HG03354 (cell line): ENCODE measurements around the gene ARHGAP30.

Experiments used
- ATAC-seq: cut with Tn5 transposase; IDR thresholded peaks from one replicate; pipeline ENCODE4 v1.9.1; 2021; ENCODE audit warnings: mild to moderate bottlenecking; ENCODE audit not compliant: unreplicated experiment, poor library complexity, severe bottlenecking

The ARHGAP30 gene

DNA sequence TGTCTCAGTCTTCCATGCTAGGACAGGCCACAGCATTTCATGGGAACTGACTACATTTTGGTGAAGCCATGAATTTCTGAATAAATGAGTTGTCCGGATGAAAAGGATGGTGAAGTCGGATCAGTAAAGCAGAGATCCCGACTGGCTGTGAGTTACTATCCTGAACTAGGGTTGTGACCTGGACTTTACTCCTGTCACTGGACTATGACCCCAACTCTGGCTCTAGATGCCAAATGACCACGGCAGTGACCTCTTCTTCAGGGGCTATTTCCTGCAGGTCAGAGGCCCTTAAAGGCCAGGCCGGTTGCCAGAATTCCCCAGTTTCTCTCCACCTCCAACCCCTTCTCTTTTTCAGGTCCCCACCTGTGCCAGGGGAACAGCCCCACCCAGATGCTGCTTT is 21.4 kb upstream of the ARHGAP30 start:
- ATAC-seq: no peak

DNA sequence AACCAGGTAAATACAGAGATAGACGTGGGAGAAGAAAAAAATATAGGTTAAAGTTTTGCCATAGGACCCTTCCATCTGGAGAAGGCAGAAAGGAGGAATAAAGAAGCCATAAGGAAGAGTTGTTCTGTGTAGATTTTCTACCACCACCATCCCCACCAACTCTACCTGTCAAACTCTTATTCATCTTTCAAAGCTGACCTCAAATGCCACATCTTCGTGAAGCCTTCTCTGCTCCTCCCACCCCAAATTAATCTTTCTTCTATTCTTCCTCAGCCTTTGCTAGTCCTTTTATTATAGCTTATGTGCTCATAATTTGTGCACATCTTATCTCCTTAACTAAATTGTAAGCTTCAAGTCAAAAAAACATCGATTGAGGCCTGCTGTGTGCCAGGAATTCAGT is 20.9 kb upstream of the ARHGAP30 start:
- no peak for ATAC-seq

DNA sequence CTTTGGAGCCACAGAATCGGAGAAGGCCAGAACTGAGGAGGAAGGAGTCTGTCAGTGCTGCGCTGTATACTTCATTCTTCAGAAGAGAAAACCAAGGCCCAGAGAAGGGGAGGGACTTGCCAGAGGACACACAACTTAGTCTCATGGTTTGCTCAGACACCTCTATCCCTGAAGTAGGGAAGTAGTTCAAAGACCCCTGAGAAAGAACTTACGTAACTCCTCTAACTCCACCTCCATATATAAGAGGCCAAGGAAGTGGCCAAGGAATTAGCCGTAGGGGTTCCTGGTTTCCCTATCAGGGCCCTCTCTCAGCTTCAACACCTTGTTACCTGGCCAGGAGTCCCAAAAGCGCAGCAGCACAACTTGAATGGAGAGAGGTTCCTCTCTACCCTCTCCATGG is 20.2 kb upstream of the ARHGAP30 start:
- ATAC-seq: no peak

DNA sequence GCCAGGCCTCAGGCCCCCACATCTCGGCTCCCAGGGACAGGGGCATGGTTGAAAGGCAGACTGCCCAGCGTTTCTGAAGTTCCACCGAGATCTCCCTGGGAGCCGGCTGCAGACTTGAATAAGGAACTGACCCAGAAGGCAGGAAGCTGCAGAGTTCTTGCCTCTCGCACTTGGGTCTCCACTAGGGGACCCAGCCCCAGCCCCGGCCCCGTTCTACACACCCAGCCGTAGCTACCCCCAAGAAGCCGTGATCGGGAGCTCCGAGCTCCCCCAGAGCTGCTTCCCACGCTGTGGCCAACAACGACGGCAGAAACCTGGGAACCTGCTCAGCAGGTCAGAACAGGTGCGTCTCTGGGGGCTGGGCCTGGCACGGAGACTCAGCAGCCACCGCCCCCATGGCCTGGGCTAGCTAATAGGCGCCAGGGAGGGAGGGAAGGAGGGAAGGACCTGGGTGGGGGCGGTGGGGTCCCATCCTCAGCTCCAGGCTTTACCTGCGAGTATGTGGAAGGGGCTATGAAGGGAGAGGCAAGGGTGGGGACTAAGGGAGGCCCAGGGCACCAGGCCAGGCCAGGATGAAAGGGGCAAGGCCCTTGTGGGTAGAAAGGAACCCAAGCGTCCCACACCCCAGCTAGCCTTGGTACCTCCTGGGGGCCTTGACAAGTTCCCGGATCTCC is 19.7 kb upstream of the ARHGAP30 start, which contains the start of gene NECTIN4:
NECTIN4 (minus strand) TSS at position 308 of the 674 bp plus-strand sequence; CDS start at position 46, 262 bp downstream.
- ATAC-seq: no peak

DNA sequence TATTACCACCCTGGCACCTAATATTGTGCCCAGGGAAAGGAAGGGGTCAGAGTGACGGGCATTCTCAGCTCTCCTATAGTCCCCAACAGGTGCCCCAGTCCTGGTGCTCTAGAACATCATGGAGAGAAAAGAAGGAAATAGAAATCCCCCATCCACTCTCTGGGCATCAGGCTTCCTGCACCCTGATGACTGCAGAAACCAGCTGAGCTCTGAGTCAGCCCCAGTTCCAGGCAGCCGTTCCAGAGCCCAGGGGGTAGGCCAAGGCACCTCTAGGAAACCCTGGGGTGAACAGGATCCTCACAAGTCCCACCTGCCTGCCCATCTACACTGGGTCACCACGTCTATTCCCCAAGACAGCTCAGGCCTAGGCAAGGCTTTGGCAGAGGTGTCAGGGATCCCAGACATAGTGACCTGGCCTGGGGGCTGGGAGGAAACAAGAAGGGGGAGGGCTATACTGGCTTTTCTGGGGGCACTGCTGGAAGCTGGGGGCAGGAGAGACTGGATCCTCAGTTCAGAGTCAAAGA is 19.0 kb upstream of the ARHGAP30 start:
- ATAC-seq: no peak

DNA sequence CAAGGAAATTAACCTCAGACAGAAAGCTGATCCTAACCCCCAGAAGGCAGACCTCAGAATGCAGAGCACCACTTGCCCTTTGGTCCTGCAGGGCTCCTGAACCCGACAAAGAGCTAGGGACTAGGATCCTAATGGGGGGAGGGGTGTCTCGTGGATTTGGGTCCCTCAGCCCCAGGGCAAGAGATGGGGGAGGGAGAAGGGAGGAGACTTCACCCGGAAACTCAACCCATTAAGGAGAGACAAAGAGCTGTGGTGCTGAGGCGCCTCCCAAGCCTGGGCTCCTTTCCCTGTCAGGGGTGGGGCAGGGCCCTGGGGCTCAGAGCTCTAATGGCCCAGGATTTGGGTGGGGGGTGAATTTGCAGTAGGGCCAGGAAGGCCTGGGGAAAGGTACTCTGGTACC is 16.8 kb upstream of the ARHGAP30 start:
- no peak for ATAC-seq

DNA sequence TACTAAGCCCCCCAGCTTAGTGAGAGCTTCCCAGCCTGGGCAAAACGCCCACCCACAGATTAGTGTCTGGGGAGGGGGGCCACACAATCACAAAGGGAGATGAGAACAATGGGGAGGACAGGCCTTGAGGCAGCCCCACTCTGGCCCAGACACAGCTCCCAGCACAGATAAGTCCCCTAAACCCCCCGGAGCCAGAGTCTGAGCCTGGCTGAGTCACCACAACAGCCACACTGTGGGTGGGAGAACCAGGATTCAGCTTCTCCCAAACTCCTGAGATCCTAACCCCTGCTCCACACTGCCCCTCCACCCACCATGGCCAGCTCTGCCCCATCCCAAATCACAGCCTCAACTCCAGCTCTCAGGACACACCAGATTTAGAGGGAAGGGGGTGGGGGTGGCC is 15.5 kb upstream of the ARHGAP30 start:
- no peak for ATAC-seq

DNA sequence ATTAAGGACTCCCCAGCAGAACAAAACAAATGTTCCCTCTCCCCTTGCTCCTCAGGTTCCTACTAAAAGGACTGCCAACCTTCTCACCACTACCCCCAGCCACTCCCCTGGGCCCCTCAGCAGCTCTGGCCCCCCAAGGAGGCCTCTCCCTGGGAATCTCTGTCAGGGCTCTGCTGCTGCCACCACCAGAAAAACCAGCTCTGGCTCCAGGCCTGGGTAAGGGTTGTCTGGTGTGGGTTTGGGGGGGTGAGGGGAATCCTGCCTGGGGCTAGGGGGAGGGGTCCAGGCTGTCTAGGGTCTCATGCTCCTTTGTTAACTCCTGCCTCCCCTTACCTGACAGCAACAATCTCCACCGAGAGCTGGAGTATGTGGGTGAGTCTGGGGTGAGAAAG is 14.9 kb upstream of the ARHGAP30 start:
- no peak for ATAC-seq

DNA sequence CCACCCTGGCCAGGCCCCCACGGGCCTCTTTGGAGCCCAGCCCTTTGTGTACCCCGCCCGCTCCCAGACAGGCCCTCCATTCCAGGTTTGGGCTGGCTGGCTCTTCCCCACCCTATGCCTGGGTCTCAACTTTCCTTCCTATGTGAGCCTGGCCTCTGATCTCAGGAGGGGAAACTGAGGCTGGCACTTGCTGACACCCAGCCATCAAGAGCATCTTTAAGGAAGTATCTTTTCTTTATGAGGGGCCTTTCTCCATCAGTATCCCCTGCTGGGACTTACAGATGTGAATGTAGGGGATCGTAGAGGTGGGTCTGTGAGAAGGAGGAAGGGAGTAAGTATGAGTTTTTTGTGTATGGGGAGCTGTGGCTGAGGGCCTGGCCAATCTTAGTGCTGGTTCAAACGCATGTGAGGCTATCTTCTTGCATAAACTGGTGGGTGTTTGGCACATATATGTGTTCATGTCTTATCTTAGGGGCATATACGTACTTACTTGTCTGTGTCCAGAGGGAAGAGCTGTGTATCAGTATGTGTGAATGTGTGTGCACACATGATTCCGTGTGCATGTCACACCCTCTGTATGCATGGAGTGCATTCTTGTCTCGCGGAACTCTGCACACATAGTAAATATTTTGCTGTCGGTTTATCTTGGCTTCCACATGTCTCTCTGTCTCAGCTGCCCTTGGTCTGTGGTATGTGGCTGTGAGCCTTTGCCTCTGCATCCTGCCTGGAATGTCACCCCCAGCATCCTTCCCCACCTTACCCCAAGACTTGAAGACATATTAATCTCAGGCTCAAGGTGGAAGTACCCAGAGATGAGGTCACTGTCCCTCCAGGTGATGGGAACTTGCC is 14.3 kb upstream of the ARHGAP30 start:
- ATAC-seq: no peak

DNA sequence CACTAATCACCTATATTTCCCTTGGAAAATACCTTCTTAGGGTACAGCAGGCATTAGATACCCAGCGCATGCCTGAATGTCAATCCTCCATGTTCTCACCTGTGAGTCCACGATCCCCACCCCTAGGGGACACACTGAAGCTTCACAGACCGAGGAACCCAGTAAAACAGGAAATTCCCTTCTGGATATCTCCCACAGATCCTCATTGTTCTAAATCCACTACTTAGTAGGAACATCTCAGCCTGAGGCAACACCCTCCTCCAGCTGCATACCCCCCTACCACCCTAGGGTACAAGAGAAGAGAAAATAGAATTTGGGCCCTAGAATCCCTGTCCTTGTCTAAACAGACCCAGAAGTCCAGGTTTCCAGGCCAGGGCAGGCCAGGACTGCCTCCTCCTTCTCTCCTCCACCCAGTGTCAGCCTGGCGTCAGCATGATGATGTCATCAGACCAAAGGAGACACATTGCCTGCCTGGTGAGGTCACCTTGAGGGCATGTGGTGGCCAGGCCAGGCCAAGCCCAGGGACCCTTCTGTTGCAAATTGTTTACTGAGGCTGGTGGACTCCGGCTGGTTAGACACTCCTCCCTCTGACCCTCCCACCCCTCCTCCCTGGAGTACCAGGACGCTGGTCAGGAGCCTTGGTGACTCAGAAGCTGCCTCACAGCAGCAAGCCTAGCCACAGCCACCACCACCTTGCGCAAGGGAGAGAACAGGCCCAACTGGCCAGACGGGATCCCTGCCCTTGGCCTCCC is 13.5 kb upstream of the ARHGAP30 start:
- no peak for ATAC-seq

DNA sequence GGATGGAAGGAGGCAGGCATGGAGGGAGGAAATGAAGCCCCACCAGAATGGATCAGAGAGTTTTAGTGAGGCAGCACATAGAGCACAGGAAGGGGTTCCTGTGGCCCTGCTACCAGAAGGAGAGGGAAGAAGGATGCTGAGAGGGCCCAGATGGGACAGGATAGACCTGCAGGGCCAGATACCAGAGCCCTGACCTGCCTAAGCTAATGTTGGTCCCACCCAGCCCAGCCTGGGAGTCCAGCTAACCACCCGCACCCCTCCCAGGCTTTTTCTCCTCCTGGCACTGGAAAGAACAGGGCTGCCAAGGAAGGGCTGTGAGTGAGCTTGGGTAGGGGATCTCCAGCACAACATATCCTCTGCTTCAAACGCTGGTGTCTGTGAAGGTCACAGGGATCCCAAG is 12.8 kb upstream of the ARHGAP30 start:
- ATAC-seq: no peak

DNA sequence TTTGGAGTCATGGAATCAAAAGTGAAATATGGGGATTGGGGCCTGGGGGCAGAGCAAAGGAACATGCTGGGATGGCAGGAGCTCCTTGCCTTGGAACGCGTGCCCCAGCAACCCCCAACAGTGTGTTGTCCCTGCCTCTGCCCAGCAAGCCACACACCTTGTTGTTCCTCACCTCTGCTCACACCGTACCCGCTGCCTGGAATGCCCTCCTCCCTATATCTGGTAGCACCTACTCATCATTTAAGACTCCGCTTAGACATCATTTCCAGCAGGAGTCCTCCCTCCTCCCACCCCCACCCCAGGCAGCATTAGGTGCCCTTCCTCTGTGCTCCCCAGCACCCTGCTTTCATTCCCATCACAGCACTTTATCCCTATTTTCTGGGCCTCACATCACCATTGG is 11.8 kb upstream of the ARHGAP30 start:
- ATAC-seq: no peak

DNA sequence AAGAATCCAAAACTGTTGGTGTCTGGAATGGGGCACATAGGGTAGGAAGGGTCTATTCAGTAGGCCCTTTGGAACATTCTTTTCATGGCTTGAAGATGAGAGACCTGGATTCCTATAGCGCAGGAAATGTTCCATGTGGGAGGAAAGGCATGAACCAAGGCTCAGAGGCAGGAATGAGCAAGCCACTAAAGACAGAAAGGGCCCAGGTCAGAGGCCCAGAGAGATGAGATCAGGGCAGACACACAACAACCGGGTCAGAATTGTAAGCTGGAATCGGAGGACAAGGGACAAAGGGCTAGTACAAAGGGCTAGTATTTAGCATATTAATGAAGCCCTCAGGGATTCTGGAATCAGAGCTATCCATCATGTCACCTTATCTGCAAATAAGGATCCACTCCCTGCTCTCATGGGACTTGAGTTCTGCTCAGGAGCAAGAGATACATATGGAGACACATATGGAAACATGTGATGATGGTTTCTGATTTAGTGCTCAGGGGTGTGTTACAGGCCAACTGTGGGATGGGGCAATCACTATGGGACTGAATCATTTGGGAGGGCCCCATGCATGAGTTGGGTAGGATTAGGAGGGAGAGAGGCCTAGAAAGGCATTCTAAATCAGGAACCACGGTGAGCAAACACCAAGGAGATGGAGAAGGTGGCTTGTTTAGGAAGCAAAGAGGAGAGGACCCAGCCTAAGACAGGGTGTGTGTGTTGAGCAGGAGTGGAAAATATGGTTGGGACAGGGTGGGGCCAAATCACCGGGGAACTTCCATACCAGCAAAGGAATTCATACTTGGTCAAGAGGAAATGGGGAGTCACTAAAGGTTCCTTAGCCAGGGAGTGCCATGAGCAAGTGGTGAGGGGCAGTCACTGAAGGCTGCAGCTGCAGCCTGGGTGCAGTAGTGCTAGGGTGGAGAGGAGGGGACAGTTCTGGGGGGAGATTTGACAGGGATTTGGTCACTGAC is 11.0 kb upstream of the ARHGAP30 start:
- ATAC-seq: no peak

DNA sequence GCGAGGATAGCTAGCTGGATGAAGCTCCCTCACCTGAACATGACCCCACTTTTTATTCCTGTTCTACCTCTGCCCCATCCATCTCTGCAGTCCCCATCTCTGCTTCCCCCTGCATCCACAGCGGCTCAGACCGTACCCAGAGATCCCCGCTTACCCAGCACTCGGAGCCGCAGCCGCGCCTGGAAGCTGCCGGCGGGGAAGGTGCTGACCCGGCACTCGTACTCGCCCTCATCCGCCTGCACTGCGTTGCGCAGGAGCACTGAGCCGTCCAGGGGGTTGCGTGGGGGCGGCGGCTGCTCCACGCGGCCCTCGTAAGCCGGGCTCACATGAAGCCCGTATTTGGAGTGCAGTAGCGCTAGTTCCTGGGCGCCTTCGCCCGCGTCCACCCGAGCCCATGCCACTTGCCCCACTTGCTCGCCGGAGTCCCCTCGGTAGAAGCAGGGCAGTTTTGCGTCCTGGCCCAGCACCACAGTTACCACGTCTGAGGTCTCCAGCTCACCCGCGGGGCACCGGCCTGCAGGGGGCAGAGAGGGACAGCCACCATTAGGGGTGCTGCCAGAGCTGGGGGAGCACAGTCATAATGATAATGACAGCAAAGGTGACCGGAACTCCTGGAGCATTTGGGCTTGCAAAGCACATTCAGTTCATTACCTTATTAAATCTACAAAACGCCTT is 9.9 kb upstream of the ARHGAP30 start:
- no peak for ATAC-seq

DNA sequence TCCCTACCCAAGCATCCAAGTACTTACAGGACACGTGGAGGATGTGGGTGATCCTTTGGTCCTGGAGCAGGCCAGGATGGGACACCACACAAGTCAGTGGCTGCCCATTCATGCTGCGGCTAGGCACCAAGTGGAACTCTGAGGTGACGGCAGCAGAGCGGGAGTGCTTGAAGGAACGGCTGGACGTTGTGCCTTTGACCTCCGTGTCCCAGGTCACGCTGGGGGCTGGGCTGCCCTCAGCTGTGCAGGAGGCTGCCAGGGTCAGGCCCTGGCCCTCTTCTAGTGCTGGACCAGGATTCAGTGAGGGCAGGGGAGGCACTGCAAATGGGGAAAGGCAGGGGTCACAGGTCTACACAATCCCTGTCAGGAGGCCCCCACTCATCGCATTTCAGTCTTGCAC is 7.7 kb upstream of the ARHGAP30 start:
- ATAC-seq: no peak

DNA sequence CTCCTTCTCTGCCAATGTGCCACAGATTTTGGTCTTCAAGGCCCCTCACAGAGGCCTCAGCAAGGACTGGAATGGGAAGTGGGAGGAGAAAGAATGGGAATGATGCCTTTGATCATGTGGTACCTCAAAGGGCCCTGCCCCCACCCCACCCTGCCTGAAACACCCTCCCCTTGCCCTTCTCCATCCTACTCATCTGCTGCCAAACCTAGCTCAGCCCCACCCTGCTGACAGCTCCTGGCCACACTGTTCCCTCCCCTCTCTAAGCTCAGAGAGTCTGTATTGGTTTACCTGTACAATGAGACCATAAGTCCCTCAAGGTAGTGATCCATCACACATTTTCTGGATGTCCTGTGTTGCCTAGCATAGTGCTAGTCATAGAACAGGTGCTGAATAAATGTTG is 6.7 kb upstream of the ARHGAP30 start:
- no peak for ATAC-seq

DNA sequence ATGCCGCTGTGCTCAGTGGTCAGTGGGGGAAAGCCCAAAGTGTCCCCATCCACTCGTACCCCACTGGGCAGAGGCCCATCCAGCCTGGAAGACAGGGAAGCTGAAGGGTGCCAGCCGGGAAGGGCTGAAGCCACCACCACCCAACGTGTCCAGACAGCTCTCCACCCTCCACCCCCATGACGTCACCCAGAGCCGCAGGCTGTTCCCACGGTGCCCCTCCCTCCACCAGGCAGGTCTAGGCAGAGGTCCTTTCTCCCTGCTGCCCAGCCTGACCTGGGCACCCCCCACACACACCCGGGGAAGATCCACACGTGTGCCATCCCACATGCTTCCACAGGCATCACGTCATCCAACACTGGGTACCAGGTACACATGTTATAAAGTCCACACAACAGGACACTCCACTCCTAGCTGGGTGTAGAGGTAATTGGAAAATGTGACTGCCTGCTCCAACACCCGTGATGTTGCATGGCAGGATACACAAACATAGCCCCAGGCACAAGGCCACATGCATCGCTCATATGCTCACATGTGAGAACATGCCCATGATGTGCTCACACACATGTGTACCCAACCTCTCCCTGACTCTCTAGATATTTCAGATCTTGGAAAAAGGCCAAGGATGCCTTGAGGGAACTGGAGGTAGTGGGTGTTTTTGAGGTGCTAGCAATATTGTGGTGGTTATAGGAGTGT is 5.1 kb upstream of the ARHGAP30 start:
- no peak for ATAC-seq

DNA sequence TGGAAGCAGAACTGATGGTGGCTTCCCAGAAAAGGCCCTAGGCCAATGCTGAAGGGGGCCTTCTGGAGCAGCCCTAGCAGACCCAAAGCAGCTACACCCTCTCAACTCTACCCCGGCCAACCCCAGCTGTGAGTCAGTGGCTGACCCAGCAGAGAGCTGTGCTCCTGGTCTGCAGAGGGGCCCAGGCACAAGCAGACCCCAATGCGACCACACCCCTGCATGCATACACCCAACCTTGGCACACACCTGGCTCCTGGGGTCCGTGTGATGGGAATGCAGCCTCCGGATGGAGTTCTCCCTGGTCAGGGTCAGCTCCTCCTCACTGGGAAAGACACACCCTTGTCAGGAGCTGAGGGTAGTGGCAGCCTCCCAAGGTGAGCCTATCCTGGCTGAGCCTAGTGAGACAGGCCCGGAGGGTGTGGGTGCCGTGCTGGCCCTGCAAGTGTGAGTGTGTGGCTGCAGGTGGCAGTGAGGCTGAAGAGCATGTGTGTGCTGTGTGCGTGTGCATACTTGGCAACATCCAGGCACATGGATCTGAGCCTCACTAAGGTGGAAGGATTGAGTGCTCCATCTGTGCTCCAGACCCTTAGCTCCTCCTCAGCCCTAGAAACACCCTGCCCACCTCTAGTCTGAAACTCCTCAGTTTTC is 3.9 kb upstream of the ARHGAP30 start:
- ATAC-seq: no peak
